Fibroblast of mammary gland (primary cell): ENCODE data around the gene SUOX.

Source experiments
- DNase-seq: peaks from one replicate; pipeline ENCODE4 v3.0.0-alpha.2; 2010; ENCODE audit warnings: low read depth
- H3K4me3 ChIP-seq: 2 replicates; pipeline ENCODE4 v1.5.1; 2011; ENCODE audit warnings: low read depth, mild to moderate bottlenecking, low read length, moderate library complexity; ENCODE audit not compliant: control insufficient read depth
- TF ChIP-seq, protein P1 (sequence below): conservative IDR thresholded peaks from 2 replicates; pipeline ENCODE4 v1.5.1; 2011; ENCODE audit warnings: low read depth, low read length, inconsistent platforms; ENCODE audit not compliant: control insufficient read depth, insufficient read depth

The SUOX gene

DNA sequence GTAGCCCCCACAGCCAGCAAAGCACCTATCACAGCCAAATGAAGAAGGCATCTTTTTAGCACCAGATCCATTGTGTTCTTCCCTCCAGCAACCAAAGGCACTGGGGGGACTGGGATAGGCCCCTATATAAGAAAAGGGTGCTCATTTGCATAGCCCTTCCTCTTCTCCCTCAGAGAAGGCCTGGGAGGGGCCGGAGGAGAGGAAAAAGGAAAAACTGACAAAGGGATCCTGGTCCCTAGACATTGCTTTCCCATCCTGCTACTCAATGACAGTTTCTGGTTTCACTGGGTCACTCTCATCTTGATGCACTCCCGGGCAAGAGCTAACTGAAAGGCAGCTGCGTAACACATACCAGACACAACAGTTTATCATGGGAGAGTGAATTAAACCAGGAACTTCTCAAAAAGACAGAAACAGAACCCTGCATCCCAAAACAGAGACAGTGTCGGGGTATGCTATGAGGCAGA, 31.1 kb upstream of the SUOX start, which contains the start of gene PMEL:
Gene PMEL, minus strand, starts transcription at position 102 of the 467 bp plus-strand sequence. Its CDS starts 31 bp downstream, at position 71.
- DNase-seq: peak; percentile 11
- peak within 1 kb of the TSS; percentile 95 for H3K4me3 ChIP-seq
- TF ChIP-seq, protein P1, sequence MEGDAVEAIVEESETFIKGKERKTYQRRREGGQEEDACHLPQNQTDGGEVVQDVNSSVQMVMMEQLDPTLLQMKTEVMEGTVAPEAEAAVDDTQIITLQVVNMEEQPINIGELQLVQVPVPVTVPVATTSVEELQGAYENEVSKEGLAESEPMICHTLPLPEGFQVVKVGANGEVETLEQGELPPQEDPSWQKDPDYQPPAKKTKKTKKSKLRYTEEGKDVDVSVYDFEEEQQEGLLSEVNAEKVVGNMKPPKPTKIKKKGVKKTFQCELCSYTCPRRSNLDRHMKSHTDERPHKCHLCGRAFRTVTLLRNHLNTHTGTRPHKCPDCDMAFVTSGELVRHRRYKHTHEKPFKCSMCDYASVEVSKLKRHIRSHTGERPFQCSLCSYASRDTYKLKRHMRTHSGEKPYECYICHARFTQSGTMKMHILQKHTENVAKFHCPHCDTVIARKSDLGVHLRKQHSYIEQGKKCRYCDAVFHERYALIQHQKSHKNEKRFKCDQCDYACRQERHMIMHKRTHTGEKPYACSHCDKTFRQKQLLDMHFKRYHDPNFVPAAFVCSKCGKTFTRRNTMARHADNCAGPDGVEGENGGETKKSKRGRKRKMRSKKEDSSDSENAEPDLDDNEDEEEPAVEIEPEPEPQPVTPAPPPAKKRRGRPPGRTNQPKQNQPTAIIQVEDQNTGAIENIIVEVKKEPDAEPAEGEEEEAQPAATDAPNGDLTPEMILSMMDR: no peak

DNA sequence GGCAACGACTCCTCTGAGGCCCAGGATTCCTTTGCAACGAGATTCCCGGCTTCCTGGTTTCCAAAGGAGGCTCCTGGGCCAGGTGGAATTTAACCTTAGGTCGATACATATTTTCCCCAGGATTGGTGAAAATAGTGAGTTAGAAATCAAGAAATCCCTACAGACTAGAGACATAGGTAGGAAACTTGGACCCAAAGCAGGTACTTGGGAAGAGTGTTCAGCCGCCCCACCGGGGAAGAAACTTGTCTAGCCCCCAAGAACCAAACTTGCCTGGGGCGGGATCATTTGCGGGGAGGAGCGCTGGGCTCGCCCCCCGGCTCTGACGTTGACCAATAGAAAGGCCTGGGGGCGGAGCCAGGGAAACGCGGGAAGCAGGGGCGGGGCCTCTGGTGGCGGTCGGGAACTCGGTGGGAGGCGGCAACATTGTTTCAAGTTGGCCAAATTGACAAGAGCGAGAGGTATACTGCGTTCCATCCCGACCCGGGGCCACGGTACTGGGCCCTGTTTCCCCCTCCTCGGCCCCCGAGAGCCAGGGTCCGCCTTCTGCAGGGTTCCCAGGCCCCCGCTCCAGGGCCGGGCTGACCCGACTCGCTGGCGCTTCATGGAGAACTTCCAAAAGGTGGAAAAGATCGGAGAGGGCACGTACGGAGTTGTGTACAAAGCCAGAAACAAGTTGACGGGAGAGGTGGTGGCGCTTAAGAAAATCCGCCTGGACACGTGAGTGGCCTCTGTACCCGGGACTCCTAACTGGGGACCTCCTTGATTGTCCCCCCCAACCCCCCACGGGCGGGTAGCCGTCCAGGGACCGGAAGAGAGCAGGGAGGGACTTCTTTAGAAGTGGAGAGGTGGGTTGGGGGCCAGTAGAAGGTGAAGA, 30.4 kb upstream of the SUOX start, which contains the start of gene CDK2:
Gene CDK2, plus strand, starts transcription at position 423 of the 874 bp plus-strand sequence. Its CDS starts 179 bp downstream, at position 602.
- TF ChIP-seq, protein P1: no peak
- peak; percentile 63 for DNase-seq
- H3K4me3 ChIP-seq: peak within 1 kb of the TSS; percentile 95

DNA sequence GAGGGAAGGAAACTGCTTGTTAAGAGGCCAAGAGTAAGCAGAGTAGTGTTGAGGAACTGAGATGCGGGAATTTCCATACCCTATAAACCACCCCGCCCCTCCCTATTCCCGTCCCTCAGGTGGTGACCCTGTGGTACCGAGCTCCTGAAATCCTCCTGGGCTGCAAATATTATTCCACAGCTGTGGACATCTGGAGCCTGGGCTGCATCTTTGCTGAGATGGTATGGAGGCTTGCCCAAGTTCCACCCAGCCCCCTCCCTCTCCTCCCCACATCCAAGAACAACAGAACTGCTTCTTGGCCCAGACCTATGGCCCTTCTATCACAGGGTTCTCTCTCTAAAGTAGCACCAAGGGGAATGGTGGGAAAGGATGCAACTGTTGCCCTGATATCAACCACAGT, 27.7 kb upstream of the SUOX start:
- H3K4me3 ChIP-seq: no peak overlapping the region
- DNase-seq: no peak
- TF ChIP-seq, protein P1: no peak

DNA sequence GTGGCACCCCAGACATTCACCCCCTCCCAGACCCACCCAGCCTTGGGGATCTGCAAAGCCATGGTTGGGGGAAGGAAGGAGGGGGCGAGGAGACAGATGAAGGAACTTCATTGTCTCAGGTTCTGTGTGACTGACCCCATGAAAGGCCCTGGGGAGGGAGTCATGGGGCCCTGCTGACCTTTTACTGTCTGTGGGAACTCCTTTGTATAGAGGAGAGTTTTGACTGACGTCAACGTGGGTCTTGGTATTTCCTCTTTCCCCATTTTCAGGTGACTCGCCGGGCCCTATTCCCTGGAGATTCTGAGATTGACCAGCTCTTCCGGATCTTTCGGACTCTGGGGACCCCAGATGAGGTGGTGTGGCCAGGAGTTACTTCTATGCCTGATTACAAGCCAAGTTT, 26.3 kb upstream of the SUOX start:
- TF ChIP-seq, protein P1: no peak
- no peak overlapping the region for H3K4me3 ChIP-seq
- DNase-seq: peak; percentile 80

DNA sequence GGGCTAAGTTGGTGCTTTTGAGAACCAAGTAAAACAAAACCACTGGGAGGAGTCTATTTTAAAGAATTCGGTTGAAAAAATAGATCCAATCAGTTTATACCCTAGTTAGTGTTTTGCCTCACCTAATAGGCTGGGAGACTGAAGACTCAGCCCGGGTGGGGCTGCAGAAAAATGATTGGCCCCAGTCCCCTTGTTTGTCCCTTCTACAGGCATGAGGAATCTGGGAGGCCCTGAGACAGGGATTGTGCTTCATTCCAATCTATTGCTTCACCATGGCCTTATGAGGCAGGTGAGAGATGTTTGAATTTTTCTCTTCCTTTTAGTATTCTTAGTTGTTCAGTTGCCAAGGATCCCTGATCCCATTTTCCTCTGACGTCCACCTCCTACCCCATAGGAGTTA, 25.0 kb upstream of the SUOX start:
- H3K4me3 ChIP-seq: no peak overlapping the region
- TF ChIP-seq, protein P1: no peak
- DNase-seq: peak; percentile 69

DNA sequence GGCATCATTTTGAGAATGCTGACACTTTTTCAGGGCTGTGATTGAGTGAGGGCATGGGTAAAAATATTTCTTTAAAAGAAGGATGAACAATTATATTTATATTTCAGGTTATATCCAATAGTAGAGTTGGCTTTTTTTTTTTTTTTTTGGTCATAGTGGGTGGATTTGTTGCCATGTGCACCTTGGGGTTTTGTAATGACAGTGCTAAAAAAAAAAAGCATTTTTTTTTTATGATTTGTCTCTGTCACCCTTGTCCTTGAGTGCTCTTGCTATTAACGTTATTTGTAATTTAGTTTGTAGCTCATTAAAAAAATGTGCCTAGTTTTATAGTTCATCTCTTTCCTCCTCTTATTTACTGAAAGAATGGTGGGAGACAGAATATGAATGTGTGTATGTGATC, 24.6 kb upstream of the SUOX start:
- DNase-seq: no peak
- TF ChIP-seq, protein P1: no peak
- peak overlapping the region; percentile 72 for H3K4me3 ChIP-seq
